ENCODE measurements around the gene SIK3.

Gene SIK3

DNA sequence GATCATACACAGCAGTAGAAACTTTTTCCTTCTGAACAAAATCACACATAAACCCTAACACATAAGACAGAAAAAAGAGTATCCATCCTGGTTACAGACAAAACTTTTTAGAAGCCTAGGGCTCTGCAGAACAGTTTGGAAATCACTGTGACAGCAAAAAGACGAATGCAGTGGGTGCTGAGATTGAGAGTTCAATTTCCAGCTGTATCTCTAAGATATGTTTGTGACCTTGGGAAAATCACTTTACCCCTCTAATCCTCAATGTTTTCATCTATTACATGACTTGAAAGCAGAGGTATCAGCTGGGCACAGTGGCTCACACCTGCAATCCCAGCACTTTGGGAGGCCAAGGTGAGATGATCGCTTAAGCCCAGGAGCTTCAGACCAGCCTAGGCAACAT is 128.5 kb downstream of the SIK3 start:
- POLR2A ChIA-PET: no interaction called here
- DNase-seq (ENCODE audit: low read depth, low spot score): no peak
- TF ChIP-seq, protein P1, sequence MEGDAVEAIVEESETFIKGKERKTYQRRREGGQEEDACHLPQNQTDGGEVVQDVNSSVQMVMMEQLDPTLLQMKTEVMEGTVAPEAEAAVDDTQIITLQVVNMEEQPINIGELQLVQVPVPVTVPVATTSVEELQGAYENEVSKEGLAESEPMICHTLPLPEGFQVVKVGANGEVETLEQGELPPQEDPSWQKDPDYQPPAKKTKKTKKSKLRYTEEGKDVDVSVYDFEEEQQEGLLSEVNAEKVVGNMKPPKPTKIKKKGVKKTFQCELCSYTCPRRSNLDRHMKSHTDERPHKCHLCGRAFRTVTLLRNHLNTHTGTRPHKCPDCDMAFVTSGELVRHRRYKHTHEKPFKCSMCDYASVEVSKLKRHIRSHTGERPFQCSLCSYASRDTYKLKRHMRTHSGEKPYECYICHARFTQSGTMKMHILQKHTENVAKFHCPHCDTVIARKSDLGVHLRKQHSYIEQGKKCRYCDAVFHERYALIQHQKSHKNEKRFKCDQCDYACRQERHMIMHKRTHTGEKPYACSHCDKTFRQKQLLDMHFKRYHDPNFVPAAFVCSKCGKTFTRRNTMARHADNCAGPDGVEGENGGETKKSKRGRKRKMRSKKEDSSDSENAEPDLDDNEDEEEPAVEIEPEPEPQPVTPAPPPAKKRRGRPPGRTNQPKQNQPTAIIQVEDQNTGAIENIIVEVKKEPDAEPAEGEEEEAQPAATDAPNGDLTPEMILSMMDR (IDR thresholded peaks at IDR 0.05; ENCODE audit: insufficient read depth, low read length, missing control alignments): no peak
- no peak overlapping the region for H3K4me3 ChIP-seq (ENCODE audit: low read depth, low read length)
- CTCF ChIA-PET: interaction anchor here (1.1 to 1.2 kb wide), 2 partner anchors 14 to 20 kb away, joined by 3 to 4 read pairs; no protein-coding TSS in a partner anchor

- no peak for DNase-seq (ENCODE audit: low read depth, low spot score)
- TF ChIP-seq, protein P1 (IDR thresholded peaks at IDR 0.05; ENCODE audit: insufficient read depth, low read length, missing control alignments): no peak
- ChIA-PET CTCF (no interaction called here), POLR2A (no interaction called here)
- no peak overlapping the region for H3K4me3 ChIP-seq (ENCODE audit: low read depth, low read length)
These were observed 134.0 kb downstream of the SIK3 start for GRCh38 chr11:116964269-116964668.

DNA sequence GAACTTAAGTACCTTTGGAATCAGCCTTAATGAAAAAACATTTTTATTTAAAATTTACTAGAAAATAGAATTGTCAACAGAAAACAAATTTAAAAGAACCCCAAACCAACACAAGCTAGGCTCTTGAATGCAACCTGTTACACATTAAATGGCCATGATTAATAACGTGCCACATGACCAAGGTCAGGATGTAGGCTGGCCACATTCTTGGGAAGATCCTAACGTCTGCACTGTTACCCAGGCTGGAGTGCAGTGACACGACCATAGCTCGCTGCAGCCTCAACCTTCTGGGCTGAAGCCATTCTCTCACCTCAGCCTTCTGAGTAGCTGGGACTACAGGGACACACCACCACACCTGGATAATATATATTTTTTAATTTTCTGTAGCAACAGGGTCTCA is 134.4 kb downstream of the SIK3 start:
- no peak overlapping the region for H3K4me3 ChIP-seq (ENCODE audit: low read depth, low read length)
- ChIA-PET CTCF (interaction anchor here (1.2 kb wide), 1 partner anchor 12 kb away, joined by 3 read pairs; no protein-coding TSS in a partner anchor), POLR2A (no interaction called here)
- TF ChIP-seq, protein P1 (IDR thresholded peaks at IDR 0.05; ENCODE audit: insufficient read depth, low read length, missing control alignments): no peak
- DNase-seq (ENCODE audit: low read depth, low spot score): no peak

DNA sequence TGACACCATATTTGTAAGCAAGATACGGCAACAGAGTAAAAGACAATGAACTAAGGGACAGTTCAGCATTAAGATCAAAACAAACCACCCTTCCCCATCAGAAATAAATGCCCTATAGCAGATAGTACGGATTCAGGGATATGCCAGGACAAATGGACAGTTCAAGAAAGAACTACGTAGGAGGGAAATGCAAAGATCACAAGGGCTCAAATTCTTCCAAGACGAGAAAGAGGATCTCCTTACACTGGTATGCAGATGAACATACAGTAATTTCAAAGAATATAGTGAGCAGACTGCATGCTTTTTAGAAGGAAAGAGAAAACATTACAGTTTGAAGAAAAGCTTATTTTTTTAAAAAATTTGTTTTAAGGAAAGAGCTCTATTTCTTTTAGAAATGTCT is 136.1 kb downstream of the SIK3 start:
- ChIA-PET POLR2A (no interaction called here), CTCF (interaction anchor here (0.6 to 0.7 kb wide), 2 partner anchors 23 to 48 kb away, joined by 3 read pairs; no protein-coding TSS in a partner anchor)
- H3K4me3 ChIP-seq (ENCODE audit: low read depth, low read length): no peak overlapping the region
- no peak for DNase-seq (ENCODE audit: low read depth, low spot score)
- TF ChIP-seq, protein P1 (IDR thresholded peaks at IDR 0.05; ENCODE audit: insufficient read depth, low read length, missing control alignments): no peak

DNA sequence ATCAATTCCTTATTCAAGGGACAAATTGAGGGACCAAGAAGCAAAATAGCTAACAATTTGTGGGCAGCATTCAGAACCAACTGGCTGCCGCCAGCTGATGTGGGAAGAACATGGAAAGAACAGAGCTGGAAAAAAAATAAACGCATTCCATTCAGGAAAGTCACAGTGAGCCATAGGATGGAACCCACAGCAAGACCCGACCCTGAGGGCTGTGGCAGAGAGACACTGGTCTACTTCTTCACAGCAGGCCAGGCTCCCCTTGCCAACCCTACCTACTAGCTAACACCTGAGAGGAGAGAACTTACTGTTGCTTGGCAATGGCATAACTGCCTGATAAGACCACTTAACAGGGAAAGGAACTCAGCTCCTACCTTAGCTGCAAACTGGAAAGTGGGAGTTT is 137.3 kb downstream of the SIK3 start:
- POLR2A ChIA-PET: interaction anchor here (0.7 to 0.9 kb wide), 2 partner anchors 23 to 108 kb away, joined by 3 read pairs; no protein-coding TSS in a partner anchor
- TF ChIP-seq, protein P1 (IDR thresholded peaks at IDR 0.05; ENCODE audit: insufficient read depth, low read length, missing control alignments): no peak
- CTCF ChIA-PET: interaction anchor here (0.8 to 1.2 kb wide), 5 partner anchors 10 to 184 kb away, joined by 3 to 4 read pairs (median 3); partner anchors contain the start of gene APOA5
- DNase-seq (ENCODE audit: low read depth, low spot score): no peak
- no peak overlapping the region for H3K4me3 ChIP-seq (ENCODE audit: low read depth, low read length)

DNA sequence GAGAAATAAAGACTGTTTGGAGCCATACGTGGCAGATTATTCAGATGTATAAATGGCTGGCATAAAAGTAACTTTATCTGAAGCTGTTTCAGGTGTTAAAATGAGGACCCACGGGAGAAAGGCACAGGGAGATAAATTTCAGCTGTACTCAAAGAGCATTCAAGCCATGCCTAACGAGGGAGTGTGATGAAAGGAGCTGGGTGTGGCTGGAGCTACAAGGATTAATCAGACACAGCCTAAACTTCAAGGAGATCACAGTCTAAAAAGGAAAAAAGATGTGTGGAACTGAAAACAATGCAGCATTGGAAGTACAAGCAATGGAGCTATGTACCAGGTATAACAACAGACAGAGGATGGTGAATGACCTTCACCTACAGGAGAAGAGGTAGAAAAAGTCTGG is 140.0 kb downstream of the SIK3 start:
- POLR2A ChIA-PET: no interaction called here
- H3K4me3 ChIP-seq (ENCODE audit: low read depth, low read length): no peak overlapping the region
- CTCF ChIA-PET: interaction anchor here (1.0 to 2.2 kb wide), 3 partner anchors 10 to 15 kb away, joined by 3 to 6 read pairs (median 3); no protein-coding TSS in a partner anchor
- DNase-seq (ENCODE audit: low read depth, low spot score): no peak
- TF ChIP-seq, protein P1 (IDR thresholded peaks at IDR 0.05; ENCODE audit: insufficient read depth, low read length, missing control alignments): no peak

All from AG04449 (cell line).